ENCODE measurements around the gene RPL13A. TPM values are rescaled to one million over a fixed set of nuclear protein-coding genes. Genes with fewer than 3 reads are reported as not detected.

RPL13A gene
- total and polyA plus RNA-seq, 9 of the 15 experiments (the other 6 are each of a cell fraction or from before 2014, with no cell fraction given), result 1,744 to 5,482 (median 2,949) TPM

DNA sequence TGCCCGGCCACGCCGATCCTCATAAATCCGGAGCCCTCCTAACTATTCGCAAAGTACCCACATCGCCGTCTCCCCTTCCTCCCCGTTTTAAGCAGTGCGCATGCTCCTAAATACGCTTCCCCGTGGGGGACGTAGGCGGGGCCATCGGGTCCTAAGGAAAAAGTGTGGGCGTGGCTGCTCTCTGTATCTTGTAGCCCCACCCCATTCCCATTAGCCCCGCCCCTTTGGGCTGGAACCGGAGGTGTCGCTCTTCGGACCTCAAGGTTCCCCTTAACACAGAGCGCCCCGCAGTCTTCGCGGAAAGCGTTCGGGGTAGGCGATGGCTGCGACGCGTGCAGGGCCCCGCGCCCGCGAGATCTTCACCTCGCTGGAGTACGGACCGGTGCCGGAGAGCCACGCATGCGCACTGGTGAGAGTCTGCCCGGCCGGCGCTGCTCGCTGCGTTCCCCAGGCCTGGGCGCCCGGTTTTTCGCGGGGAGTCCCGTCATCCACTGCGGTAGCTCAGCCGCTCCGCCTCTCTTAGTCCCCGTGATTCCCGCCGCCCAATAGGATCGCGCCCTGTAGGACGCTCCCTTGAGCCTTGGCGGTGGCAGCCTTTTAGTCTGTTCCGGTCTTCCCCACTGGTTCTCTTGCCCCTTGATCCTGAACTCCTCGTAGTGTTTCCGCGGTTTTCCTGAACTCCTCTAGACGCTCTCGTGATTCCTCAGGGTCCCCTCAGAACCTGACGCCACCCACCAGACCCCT, 34.2 kb upstream of the RPL13A start, which contains the start of gene ALDH16A1:
Gene ALDH16A1 (plus strand): TSS at position 213 of the 744 bp plus-strand sequence. CDS start 107 bp downstream, at position 320.
- peaks cover 41% of the 10 kb centered on the region; the same call in 2 of the 3 replicates for H3K36me3 ChIP-seq (ENCODE audit: control insufficient read depth, insufficient read depth, low read length)
- in situ Hi-C loops (cut with MboI) (no loop called here), intact Hi-C loops (cut with micrococcal nuclease) (no loop called here)
- peak; percentile 95 for FAIRE-seq
- H2AFZ ChIP-seq (ENCODE audit: low read depth, low read length), result peak within 1 kb of the TSS; percentile 95
- 0% methylated on average over 60 of the region's 66 CpGs for WGBS (ENCODE audit: insufficient coverage, low coverage, missing lambda C conversion rate)
- peak within 1 kb of the TSS; percentile 93 for H3K4me3 ChIP-seq
- H3K4me1 ChIP-seq (replicated peaks in 1 of 2; ENCODE audit: control insufficient read depth in 2 of 2, insufficient read depth in 2 of 2, low read length in 2 of 2), result peaks cover 9 to 44% of the 10 kb centered on the region in 2 experiments; a peak in 4 of 5 replicates
- H3K27me3 ChIP-seq (ENCODE audit: control insufficient read depth in 2 of 2, insufficient read depth in 2 of 2, low read length in 2 of 2), result no peaks in the 10 kb centered on the region
- BruUV-seq (replicated peaks), result no TSS peak
- no peaks in the 10 kb centered on the region for H3K9me3 ChIP-seq (replicated peaks; ENCODE audit: control insufficient read depth, insufficient read depth, low read depth, low read length)
- peak; percentile 95 for ATAC-seq
- H4K20me1 ChIP-seq (replicated peaks; ENCODE audit: control insufficient read depth, insufficient read depth, low read length), result no peaks in the 10 kb centered on the region
- H3K9ac ChIP-seq (ENCODE audit: insufficient read depth in 1 of 2, low read depth in 2 of 2, low read length in 2 of 2), result peak within 1 kb of the TSS; percentile 95 to 100
- CTCF ChIA-PET (ENCODE audit: low intra/inter-chr PET ratio), result interaction anchor here (0.5 to 0.7 kb wide), 2 partner anchors 125 to 219 kb away, joined by 3 read pairs; no protein-coding TSS in a partner anchor
- H3K9me1 ChIP-seq (ENCODE audit: control insufficient read depth, insufficient read depth, low read length), result no peaks in the 10 kb centered on the region
- POLR2A ChIA-PET, result interaction anchor here (0.6 to 2.8 kb wide), 12 partner anchors 9 to 578 kb away, joined by 3 to 8 read pairs (median 4); partner anchors contain the start of genes DKKL1 and RPL13A
- peak within 1 kb of the TSS; percentile 96 for H3K4me2 ChIP-seq (ENCODE audit: insufficient read depth, low read length)
- DNase-seq (ENCODE audit: extremely low read depth in 1 of 4, low spot score in 3 of 4), result peak; percentile 92 to 98 (median 95)
- H3K27ac ChIP-seq (ENCODE audit: extremely low read depth, low read depth, low read length), result peak within 1 kb of the TSS; percentile 100
- H3K79me2 ChIP-seq (ENCODE audit: control insufficient read depth, insufficient read depth, low read length), result peaks cover 58% of the 10 kb centered on the region
- TF ChIP-seq, protein P1, sequence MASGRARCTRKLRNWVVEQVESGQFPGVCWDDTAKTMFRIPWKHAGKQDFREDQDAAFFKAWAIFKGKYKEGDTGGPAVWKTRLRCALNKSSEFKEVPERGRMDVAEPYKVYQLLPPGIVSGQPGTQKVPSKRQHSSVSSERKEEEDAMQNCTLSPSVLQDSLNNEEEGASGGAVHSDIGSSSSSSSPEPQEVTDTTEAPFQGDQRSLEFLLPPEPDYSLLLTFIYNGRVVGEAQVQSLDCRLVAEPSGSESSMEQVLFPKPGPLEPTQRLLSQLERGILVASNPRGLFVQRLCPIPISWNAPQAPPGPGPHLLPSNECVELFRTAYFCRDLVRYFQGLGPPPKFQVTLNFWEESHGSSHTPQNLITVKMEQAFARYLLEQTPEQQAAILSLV (tag; IDR thresholded peaks at IDR 0.05), result no peak
- peak; percentile 95 for TF ChIP-seq TAF1 (IDR thresholded peaks at IDR 0.05; ENCODE audit: control insufficient read depth, extremely low read depth, insufficient read depth, low read length, severe bottlenecking)
- TF ChIP-seq HCFC1 (IDR thresholded peaks at IDR 0.05; ENCODE audit: low read depth, low read length), result no peak; the same call in 1 of the 2 replicates
- no peak for TF ChIP-seq NUFIP1 (IDR thresholded peaks at IDR 0.05; ENCODE audit: partially characterized antibody)
- peak; percentile 57 for TF ChIP-seq FOS (IDR thresholded peaks at IDR 0.05; ENCODE audit: extremely low read depth, insufficient read length)
- TF ChIP-seq KAT8 (IDR thresholded peaks at IDR 0.05; ENCODE audit: low read depth), result no peak
- TF ChIP-seq HNRNPL (IDR thresholded peaks at IDR 0.05; ENCODE audit: low read depth, low read length), result no peak
- TF ChIP-seq, protein P2, sequence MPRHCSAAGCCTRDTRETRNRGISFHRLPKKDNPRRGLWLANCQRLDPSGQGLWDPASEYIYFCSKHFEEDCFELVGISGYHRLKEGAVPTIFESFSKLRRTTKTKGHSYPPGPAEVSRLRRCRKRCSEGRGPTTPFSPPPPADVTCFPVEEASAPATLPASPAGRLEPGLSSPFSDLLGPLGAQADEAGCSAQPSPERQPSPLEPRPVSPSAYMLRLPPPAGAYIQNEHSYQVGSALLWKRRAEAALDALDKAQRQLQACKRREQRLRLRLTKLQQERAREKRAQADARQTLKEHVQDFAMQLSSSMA (CRISPR knock-in tag; IDR thresholded peaks at IDR 0.05), result peak; percentile 37; the same call in 1 of the 2 replicates
- 0 out of 2 replicates have a peak, but pooled peaks have one; percentile 21 for TF ChIP-seq ZFPM2 (CRISPR knock-in tag; IDR thresholded peaks at IDR 0.05)
- TF ChIP-seq, protein P3, sequence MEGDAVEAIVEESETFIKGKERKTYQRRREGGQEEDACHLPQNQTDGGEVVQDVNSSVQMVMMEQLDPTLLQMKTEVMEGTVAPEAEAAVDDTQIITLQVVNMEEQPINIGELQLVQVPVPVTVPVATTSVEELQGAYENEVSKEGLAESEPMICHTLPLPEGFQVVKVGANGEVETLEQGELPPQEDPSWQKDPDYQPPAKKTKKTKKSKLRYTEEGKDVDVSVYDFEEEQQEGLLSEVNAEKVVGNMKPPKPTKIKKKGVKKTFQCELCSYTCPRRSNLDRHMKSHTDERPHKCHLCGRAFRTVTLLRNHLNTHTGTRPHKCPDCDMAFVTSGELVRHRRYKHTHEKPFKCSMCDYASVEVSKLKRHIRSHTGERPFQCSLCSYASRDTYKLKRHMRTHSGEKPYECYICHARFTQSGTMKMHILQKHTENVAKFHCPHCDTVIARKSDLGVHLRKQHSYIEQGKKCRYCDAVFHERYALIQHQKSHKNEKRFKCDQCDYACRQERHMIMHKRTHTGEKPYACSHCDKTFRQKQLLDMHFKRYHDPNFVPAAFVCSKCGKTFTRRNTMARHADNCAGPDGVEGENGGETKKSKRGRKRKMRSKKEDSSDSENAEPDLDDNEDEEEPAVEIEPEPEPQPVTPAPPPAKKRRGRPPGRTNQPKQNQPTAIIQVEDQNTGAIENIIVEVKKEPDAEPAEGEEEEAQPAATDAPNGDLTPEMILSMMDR (IDR thresholded peaks at IDR 0.05 in 2 of 3, conservative IDR thresholded peaks at IDR 0.05 in 1 of 3; ENCODE audit: insufficient read depth in 2 of 3, low read depth in 1 of 3, low read length in 3 of 3), result 0 out of 6 replicates have a peak, but pooled peaks of 1 of the 3 experiments have one; percentile 15
- TF ChIP-seq HMGN3 (IDR thresholded peaks at IDR 0.05; ENCODE audit: borderline replicate concordance, extremely low read depth, insufficient read length, low read depth, low read length), result peak; percentile 73
- TF ChIP-seq NONO (IDR thresholded peaks at IDR 0.05; ENCODE audit: low read depth in 2 of 2, low read length in 1 of 2), result 0 out of 4 replicates have a peak, but pooled peaks of 1 of the 2 experiments have one; percentile 43
- TF ChIP-seq ZFP1 (CRISPR knock-in tag; IDR thresholded peaks at IDR 0.05), result no peak
- TF ChIP-seq, protein P4, sequence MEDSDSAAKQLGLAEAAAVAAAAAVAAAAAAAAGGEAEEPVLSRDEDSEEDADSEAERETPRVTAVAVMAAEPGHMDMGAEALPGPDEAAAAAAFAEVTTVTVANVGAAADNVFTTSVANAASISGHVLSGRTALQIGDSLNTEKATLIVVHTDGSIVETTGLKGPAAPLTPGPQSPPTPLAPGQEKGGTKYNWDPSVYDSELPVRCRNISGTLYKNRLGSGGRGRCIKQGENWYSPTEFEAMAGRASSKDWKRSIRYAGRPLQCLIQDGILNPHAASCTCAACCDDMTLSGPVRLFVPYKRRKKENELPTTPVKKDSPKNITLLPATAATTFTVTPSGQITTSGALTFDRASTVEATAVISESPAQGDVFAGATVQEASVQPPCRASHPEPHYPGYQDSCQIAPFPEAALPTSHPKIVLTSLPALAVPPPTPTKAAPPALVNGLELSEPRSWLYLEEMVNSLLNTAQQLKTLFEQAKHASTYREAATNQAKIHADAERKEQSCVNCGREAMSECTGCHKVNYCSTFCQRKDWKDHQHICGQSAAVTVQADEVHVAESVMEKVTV (CRISPR knock-in tag; IDR thresholded peaks at IDR 0.05), result no peak
- no peak for TF ChIP-seq FOXJ3 (CRISPR knock-in tag; IDR thresholded peaks at IDR 0.05)
